Pancreas (tissue), 10 donors: Measurements from ENCODE around the gene CDH11. TPM values are rescaled to one million over a fixed set of nuclear protein-coding genes. Genes with fewer than 3 reads are reported as not detected.

Experiments used
- ATAC-seq, 4 donors: fragments of 200-7000 bp; cut with Tn5 transposase; one replicate each; pipeline versions ENCODE4 v1.8.0 to v1.9.1; 2020; ENCODE audit warnings: mild to moderate bottlenecking in 4 of 4, moderate library complexity in 4 of 4
- DNase-seq, 6 donors: peaks; one replicate each; pipeline ENCODE4 v3.0.0-alpha.2; 2020
- FAIRE-seq: peaks from 2 replicates; lab custom pipeline; 2012; peaks lifted over from hg19 to GRCh38; lab: Jason Lieb, UNC
- H3K27ac ChIP-seq, 4 donors: fragments of 200-600 bp; sonication (generic); 1 replicate in 3 of 4; 2 replicates in 1 of 4; pipeline versions ENCODE4 v1.5.0 to v1.8.0; 2020
- H3K27me3 ChIP-seq, 4 donors: fragments of 200-600 bp; one replicate each; pipeline ENCODE4 v1.8.0; 2021
- H3K36me3 ChIP-seq, 3 donors: fragments of 200-600 bp; sonication (generic) in 1 of 3; one replicate each; pipeline versions ENCODE4 v1.5.0 to v1.8.0; 2020 to 2021
- H3K4me1 ChIP-seq, 3 donors: fragments of 200-600 bp; one replicate each; pipeline ENCODE4 v1.8.0; 2021
- H3K4me3 ChIP-seq, 4 donors: fragments of 200-600 bp; sonication (generic) in 2 of 4; one replicate each; pipeline versions ENCODE4 v1.5.0 to v1.8.0; 2020 to 2021
- H3K9me3 ChIP-seq, 4 donors: fragments of 200-600 bp; one replicate each; pipeline ENCODE4 v1.8.0; 2021
- CTCF ChIP-seq, 4 donors: fragments of 200-600 bp; sonication (generic) in 3 of 4; IDR thresholded peaks; one replicate each; pipeline versions ENCODE4 v1.5.0 to v1.8.0; 2021; ENCODE audit warnings: antibody characterized with exemption in 4 of 4
- WGBS, 2 donors: extraction: QIAGEN DNeasy Blood & Tissue Kit; methylation state at CpG; one replicate each; pipeline ENCODE4 v1.1.7; 2013; 5-methylcytosine and 5-hydroxymethylcytosine counted together
- intact Hi-C, 3 donors: fragments of 100-400 bp; cut with DNase I; formaldehyde crosslinking; loops; one replicate each; pipeline versions ENCODE4 v1.11.1 to v1.14.2; 2022
- polyA plus RNA-seq, 2 donors: library from polyadenylated mRNA; stranded (reverse); fragments of 200-250 nt; gene quantifications; one replicate each; pipeline ENCODE4 v1.2.3, GENCODE V29; 2013
- total RNA-seq, 6 donors: library from RNA; stranded (reverse); fragmentation: NEBNext Ultra II Directional in 4 of 6; extraction: Animal tissue kit (Norgen Biotek cat#: 25700) in 4 of 6; gene quantifications; one replicate each; pipeline versions ENCODE4 v1.2.1 to v1.2.4, GENCODE V29; 2021 to 2023
- donor health status: healthy with polysubstance abuse.
- donor health status: DM: no; HTN: no; CAD: no; lungs with moderate emphysema.
- donor health status: DM: no; HTN: no; CAD: no.
- donor health status: control.
- donor health status: control.
- donor health status: Bipolar disorder and iron deficiency.
- donor health status: DM: yes; HTN: yes; CAD: no.
- donor health status: DM: no; HTN: no; CAD: no.
- donor health status: DM: no; HTN: no; CAD: no.
- donor health status: DM: yes; HTN: yes; CAD: no.

The CDH11 gene
- total and polyA plus RNA-seq, 8 donors, result 0.38 to 49.6 (median 1.8) TPM

DNA sequence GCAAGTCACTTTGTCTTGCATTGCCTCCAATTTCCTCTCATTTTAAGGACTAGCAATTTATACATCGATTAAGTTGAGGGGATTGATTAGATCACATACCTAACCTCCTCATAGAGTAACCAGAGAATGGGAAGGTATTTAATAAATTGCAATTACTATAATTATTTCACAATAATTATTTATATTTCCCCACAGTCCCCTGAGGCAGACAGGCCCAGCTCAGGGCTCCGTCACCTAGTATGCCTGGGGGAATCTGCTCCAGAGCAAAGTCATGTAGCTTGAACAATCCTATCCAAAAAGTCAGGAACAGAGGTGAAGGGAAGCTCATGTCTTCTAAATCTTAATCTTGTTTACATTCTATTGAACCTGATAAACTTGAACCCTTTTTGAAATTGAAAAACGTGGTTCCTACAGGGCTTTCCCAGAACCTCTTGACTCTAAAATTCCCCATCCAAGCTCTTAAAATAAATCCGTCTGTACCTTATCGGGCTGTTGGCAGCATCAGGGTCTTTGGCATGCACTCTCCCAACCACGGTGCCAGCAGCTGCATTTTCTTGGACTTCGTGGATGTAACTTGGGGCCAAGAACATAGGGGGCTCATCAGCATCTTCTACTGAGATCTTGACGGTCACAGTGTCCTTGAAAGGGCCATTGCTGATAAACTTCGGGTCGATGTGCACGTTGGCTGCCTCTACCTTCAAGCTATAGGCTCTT is 140.1 kb downstream of the CDH11 start:
- H3K4me1 ChIP-seq, result no peaks in the 10 kb centered on the region
- H3K4me3 ChIP-seq, result no peak overlapping the region
- ATAC-seq (no peak), FAIRE-seq (no peak), DNase-seq (no peak)
- 53 to 64% methylated on average over 11 of the region's 11 CpGs for WGBS, 2 donors
- H3K9me3 ChIP-seq, result no peaks in the 10 kb centered on the region
- TF ChIP-seq CTCF (IDR thresholded peaks at IDR 0.05), result no peak
- H3K36me3 ChIP-seq, result no peaks in the 10 kb centered on the region
- no peak overlapping the region for H3K27ac ChIP-seq
- intact Hi-C loops, result no loop called here
- H3K27me3 ChIP-seq, result no peaks in the 10 kb centered on the region

GRCh38 chr16:64977206-64977920 is 144.5 kb downstream of the CDH11 start:
- Histone ChIP-seq H3K4me3 (no peak overlapping the region), H3K4me1 (no peaks in the 10 kb centered on the region), H3K27me3 (no peaks in the 10 kb centered on the region), H3K27ac (no peak overlapping the region), H3K9me3 (no peaks in the 10 kb centered on the region), H3K36me3 (no peaks in the 10 kb centered on the region)
- WGBS, 2 donors, result 47 to 50% methylated on average over 4 of the region's 4 CpGs
- ATAC-seq, result no peak
- DNase-seq, result no peak
- no peak for TF ChIP-seq CTCF (IDR thresholded peaks at IDR 0.05)
- intact Hi-C loops, result no loop called here
- no peak for FAIRE-seq

DNA sequence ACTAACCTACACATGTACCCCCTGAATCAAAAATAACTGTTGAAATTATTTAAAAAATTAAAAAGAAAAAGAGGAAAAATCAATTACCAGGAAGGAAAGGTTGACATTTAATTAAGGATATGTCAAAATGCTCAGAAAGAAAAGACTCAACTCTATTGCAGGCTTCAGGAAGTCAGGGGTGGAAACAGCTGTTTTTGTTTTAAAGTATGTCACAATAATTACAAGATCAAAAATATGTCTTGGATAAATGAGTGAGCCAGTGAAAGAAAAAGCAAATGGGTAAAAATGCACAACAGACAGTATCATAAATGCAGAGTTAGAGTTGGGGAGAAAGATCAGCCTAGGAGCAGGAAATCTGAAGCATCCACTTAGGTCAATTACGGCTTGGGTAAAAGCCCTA is 146.0 kb downstream of the CDH11 start:
- ATAC-seq (no peak), DNase-seq (no peak), FAIRE-seq (no peak)
- H3K4me1 ChIP-seq, result no peaks in the 10 kb centered on the region
- TF ChIP-seq CTCF (IDR thresholded peaks at IDR 0.05), result no peak
- intact Hi-C loops, result no loop called here
- 69 to 88% methylated on average over 1 of the region's 1 CpG for WGBS, 2 donors
- H3K4me3 ChIP-seq, result no peak overlapping the region
- H3K27ac ChIP-seq, result no peak overlapping the region
- no peaks in the 10 kb centered on the region for H3K36me3 ChIP-seq
- no peaks in the 10 kb centered on the region for H3K27me3 ChIP-seq
- no peaks in the 10 kb centered on the region for H3K9me3 ChIP-seq

- intact Hi-C loops, result no loop called here
- Histone ChIP-seq H3K27ac (no peak overlapping the region), H3K4me3 (no peak overlapping the region), H3K36me3 (no peaks in the 10 kb centered on the region), H3K9me3 (no peaks in the 10 kb centered on the region), H3K27me3 (no peaks in the 10 kb centered on the region), H3K4me1 (no peaks in the 10 kb centered on the region)
- FAIRE-seq (no peak), ATAC-seq (no peak), DNase-seq (no peak)
- 83 to 85% methylated on average over 2 of the region's 2 CpGs for WGBS, 2 donors
- no peak for TF ChIP-seq CTCF (IDR thresholded peaks at IDR 0.05)
Measured at GRCh38 chr16:64974381-64974780, 147.5 kb downstream of the CDH11 start.

GRCh38 chr16:64973171-64973570 is 148.7 kb downstream of the CDH11 start:
- no peaks in the 10 kb centered on the region for H3K36me3 ChIP-seq
- TF ChIP-seq CTCF (IDR thresholded peaks at IDR 0.05), result no peak
- H3K27ac ChIP-seq, result no peak overlapping the region
- H3K4me1 ChIP-seq, result no peaks in the 10 kb centered on the region
- WGBS, 2 donors, result 39 to 42% methylated on average over 2 of the region's 2 CpGs
- H3K4me3 ChIP-seq, result no peak overlapping the region
- intact Hi-C loops, result no loop called here
- DNase-seq (no peak), FAIRE-seq (no peak), ATAC-seq (no peak)
- no peaks in the 10 kb centered on the region for H3K9me3 ChIP-seq
- no peaks in the 10 kb centered on the region for H3K27me3 ChIP-seq
